Kidney capillary endothelial cell (primary cell): ENCODE data around the gene XKR7.

Experiments
- DNase-seq: peaks from one replicate; pipeline ENCODE4 v3.0.0-alpha.2; 2018; ENCODE audit warnings: low spot score

The XKR7 gene

DNA sequence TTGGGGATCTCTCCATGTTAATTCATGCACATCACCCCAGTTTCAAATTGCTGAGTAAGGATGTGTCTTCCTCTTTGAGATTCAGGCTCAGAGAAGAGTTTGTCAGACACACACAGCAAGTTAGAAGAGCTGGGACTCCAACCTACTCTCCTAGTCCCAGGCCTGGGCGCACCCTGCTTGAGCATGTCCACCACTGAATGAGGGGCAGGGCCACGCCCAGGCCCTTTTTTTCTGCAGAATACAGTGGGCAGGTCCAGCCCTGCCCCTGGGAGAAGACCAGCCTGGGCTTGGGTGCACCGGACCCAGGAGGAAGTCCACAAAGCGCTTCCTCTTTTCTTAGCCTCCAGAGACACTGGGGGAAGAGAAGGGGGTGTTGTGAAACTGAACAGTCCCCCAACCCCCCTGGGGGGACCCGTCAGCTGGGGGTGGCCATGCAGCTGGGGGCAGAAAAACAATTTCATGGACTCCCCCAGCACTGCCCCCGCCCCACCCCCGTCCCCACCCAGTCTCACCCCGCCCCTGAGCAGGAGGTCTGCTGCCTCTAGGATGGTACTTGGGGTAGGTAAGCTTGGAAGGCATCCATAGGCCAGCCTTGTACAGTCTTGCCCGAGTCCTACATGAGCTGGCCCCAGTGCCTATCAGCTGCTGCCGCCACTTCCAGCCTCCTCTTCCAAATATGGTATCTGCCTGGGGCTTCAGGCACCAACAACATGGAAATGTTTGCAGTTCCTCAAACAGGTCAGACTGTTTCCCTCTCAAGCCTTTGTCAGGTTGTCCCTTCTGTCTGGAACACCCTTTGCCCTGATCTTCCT is 72.4 kb downstream of the XKR7 start:
- DNase-seq, result no peak

DNA sequence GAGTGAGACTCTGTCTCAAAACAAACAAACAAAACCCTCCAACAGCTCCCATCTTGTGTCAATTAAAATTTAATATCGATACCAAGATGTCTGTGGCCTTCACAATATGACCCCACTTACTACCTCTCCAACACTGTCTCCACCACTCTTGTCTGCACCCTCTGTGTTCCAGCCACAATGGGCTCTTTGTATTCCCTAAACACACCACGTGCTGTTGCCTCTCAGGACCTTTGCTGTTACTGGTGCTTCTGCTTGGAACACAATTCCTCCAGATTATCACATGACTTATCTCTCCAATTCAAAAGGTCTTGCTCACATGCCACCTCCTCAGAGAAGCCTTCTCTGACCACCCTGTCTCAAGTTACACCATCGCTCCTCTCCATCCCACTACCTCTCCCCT is 78.0 kb downstream of the XKR7 start:
- no peak for DNase-seq

DNA sequence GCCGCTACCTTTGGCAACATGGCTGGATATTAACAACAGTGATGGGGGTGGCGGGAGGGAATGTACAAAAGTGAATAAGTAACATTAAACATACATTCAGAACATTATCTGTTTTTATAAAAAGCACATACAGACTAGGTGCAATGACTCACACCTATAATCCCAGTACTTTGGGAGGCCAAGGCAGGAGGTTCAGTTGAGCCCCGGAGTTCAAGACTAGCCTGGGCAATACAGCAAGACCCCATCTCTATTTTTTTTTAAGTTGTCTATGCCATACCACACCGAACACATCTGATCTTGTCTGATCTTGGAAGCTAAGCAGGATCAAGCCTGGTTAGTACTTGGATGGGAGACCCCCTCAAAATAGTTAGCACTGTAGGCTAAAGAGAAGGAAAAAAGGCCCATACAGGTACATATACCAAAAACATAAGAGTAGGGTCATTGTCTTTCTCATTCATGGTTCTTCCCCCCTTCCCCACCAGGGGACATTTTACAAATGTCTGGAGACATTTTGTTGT is 82.4 kb downstream of the XKR7 start:
- no peak for DNase-seq

DNA sequence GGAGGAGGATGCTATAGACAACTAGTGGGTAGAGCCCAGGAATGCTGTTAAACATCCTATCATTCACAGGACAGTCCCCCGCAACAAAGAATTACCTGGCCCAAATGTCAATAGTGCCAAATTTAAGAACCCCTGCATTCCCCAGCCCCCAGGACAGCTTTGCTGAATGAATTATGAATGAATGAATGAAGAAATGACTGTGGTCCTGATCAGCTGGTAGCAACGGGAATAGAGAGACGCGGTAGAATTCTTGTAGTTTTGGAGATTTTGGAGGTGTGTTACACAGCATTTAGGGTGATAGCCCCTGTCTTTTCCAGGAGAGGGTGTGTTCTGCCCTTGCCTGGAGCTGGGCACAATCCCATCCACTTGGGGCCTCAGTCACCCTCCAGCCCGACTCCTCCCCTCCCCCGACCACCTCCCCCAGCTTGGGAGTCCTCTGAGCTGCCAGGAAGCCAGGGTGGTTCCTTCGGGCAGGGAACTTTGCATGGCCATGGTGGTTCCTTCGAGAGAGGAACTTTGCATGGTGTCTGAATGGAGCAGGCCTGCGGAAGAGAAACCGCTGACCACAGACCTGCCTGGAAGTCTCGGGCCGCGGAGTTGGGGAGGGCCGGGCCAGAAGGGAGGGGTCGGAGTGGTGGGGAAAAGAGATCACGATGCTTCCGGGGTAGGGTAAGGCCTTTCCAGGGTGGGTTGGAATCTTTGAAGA is 83.1 kb downstream of the XKR7 start:
- no peak for DNase-seq

DNA sequence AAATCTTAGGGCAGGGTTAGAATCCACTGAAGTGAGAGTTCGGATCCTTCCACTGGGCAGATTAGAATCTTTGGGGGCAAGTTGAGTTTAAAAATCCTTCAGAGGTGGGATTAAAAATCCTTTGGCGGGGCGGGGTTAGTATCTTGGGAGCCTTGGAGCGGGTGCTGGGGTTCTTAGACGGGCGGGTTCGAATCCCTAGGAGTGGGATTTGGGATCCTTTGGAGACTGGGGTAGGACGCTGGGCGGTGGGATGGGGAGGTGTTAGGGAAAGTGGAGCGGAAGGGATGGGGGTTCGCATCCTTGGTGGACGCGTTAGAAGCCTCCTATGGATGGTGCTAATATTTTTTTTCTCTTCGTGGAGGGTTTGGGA is 83.8 kb downstream of the XKR7 start:
- DNase-seq, result no peak

DNA sequence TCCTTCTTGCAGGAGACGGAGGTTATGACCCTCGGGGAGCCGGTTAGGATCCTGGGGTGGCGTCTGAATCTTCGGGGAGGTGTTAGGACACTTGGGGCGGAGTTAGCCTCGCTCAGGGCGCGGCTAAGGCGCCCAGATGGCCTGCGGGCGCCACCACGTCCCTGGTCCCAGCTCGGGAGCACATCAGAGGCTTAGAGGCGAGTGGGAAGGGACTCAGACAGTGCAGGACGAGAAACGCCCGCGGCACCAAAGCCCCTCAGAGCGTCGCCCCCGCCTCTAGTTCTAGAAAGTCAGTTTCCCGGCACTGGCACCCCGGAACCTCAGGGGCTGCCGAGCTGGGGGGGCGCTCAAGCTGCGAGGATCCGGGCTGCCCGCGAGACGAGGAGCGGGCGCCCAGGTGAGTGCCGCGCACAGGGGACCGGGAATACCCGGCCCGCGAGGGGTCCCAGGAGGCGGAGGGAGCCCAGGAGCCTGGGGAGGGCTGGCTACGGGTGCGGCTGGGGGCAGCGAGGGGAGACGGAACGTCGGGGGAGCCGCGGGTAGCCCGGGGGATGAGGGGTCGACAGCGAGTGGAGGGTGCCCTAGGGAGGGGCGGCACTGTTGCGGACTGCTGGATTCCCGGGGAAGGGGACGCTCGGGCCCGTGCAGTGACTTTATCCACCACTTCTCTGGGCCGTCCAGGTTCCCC is 84.3 kb downstream of the XKR7 start, which contains the start of gene HCK:
TSS of gene HCK (plus strand) at position 153 of the 688 bp plus-strand sequence.
- DNase-seq, result no peak

DNA sequence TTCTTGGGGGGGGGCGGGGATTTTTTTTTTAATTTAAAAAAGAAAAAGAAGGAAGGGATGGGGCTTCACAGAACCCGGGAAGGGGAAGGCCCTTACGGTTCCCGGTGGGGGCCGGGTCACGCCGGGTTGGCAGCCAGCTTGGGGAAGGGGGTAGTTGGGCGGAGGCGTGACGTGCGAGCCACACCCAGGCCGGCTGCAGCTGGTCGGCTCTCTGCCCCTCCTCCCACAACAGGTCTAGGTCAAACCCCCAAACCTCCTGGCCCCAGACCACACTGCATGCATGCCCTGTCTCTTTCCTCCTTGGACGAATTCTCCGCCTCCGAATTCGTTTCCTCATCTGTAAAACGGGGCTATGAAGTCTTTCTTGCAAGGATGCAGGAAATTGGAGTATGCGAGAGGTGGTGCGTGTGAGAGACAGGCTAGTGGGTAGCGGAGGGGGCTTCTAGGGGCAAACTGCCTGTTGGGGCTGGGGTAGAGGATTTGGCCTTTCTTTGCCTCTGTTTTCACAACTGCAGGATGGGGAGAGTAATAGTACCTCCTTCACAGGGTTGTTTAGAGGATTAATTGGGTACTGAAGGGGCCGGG is 84.9 kb downstream of the XKR7 start:
- DNase-seq, result no peak
